CD4-positive, CD25-positive, alpha-beta regulatory T cell (primary cell): ENCODE results near the gene ODF2L. TPM values are rescaled to one million over a fixed set of nuclear protein-coding genes. Genes with fewer than 3 reads are reported as not detected.

ENCODE experiments used
- ATAC-seq, 2 donors: fragments of 150-1000 bp; cut with Tn5 transposase; one replicate each; pipeline ENCODE4 v1.10.0; 2021; ENCODE audit warnings: low read depth in 2 of 2, moderate number of reproducible peaks in 2 of 2, moderate library complexity in 1 of 2
- DNase-seq, 3 donors: peaks; one replicate each; pipeline versions ENCODE4 v3.0.0 to v3.0.0-alpha.2; 2012 to 2022; ENCODE audit warnings: mixed read lengths in 1 of 3
- H3K27ac ChIP-seq: one replicate; pipeline ENCODE4 v1.7.0; 2013; ENCODE audit warnings: mild to moderate bottlenecking, low read length; ENCODE audit not compliant: insufficient read depth, poor library complexity, severe bottlenecking
- H3K27me3 ChIP-seq: one replicate; pipeline ENCODE4 v1.7.0; 2013; ENCODE audit warnings: low read length; ENCODE audit not compliant: control insufficient read depth, insufficient read depth
- H3K36me3 ChIP-seq: one replicate; pipeline ENCODE4 v1.7.0; 2013; ENCODE audit warnings: mild to moderate bottlenecking, low read length, moderate library complexity; ENCODE audit not compliant: control insufficient read depth, insufficient read depth
- H3K4me1 ChIP-seq: 2 replicates; pipeline ENCODE4 v1.7.0; 2013; ENCODE audit warnings: mild to moderate bottlenecking, low read length; ENCODE audit not compliant: insufficient read depth, control insufficient read depth, poor library complexity, severe bottlenecking
- H3K4me3 ChIP-seq: one replicate; pipeline ENCODE4 v1.7.0; 2013; ENCODE audit warnings: low read depth, mild to moderate bottlenecking, low read length, moderate library complexity
- H3K9me3 ChIP-seq, 2 experiments: 1 replicate in 1 of 2; 2 replicates in 1 of 2; pipeline ENCODE4 v1.7.0; 2013; ENCODE audit warnings: low read length in 2 of 2, mild to moderate bottlenecking in 1 of 2, moderate library complexity in 1 of 2; ENCODE audit not compliant: control insufficient read depth in 2 of 2
- H3K27ac Mint-ChIP-seq, 3 donors: one replicate each; pipeline ENCODE4 v1.8.0; 2020 to 2022; ENCODE audit warnings: mild to moderate bottlenecking in 3 of 3, mixed read lengths in 3 of 3, moderate library complexity in 2 of 3
- H3K27me3 Mint-ChIP-seq: one replicate; pipeline ENCODE4 v1.8.0; 2022; ENCODE audit warnings: mild to moderate bottlenecking, mixed read lengths
- H3K36me3 Mint-ChIP-seq: one replicate; pipeline ENCODE4 v1.8.0; 2020; ENCODE audit warnings: mixed read lengths
- H3K4me1 Mint-ChIP-seq, 4 donors: one replicate each; pipeline ENCODE4 v1.8.0; 2020 to 2022; ENCODE audit warnings: mixed read lengths in 4 of 4, mild to moderate bottlenecking in 1 of 4
- H3K4me3 Mint-ChIP-seq, 4 donors: one replicate each; pipeline ENCODE4 v1.8.0; 2020 to 2022; ENCODE audit warnings: mild to moderate bottlenecking in 4 of 4, mixed read lengths in 4 of 4, moderate library complexity in 3 of 4
- H3K9me3 Mint-ChIP-seq, 7 donors: one replicate each; pipeline ENCODE4 v1.8.0; 2020 to 2022; ENCODE audit warnings: mixed read lengths in 7 of 7, mild to moderate bottlenecking in 3 of 7, moderate library complexity in 2 of 7
- polyA plus RNA-seq, 4 donors: library from polyadenylated mRNA; unstranded; fragments of 300-500 nt; fragmentation: Illumina TruSeq; gene quantifications; one replicate each; pipeline ENCODE4 v1.2.3, GENCODE V29; 2021
- total RNA-seq: library from RNA; stranded (reverse); gene quantifications from one replicate; pipeline ENCODE4 v1.2.3, GENCODE V29; 2022

ODF2L gene
- total and polyA plus RNA-seq, 5 donors from 2014 or later = 38.4 to 92.1 (median 47.6) TPM

GRCh38 chr1:86345042-86345441, 51.1 kb downstream of the ODF2L start:
- Histone ChIP-seq H3K9me3 (no peaks in the 10 kb centered on the region), H3K4me3 (no peak overlapping the region), H3K36me3 (no peaks in the 10 kb centered on the region), H3K27me3 (no peaks in the 10 kb centered on the region), H3K27ac (no peak overlapping the region), H3K4me1 (no peaks in the 10 kb centered on the region)
- H3K4me1 Mint-ChIP-seq = no peaks in the 10 kb centered on the region
- DNase-seq = no peak
- peaks cover 0 to 14% (median 4%) of the 10 kb centered on the region in 7 donors for H3K9me3 Mint-ChIP-seq
- H3K4me3 Mint-ChIP-seq = no peak overlapping the region
- no peaks in the 10 kb centered on the region for H3K27me3 Mint-ChIP-seq
- H3K36me3 Mint-ChIP-seq = peaks cover 8% of the 10 kb centered on the region
- H3K27ac Mint-ChIP-seq = no peak overlapping the region
- ATAC-seq = no peak

DNA sequence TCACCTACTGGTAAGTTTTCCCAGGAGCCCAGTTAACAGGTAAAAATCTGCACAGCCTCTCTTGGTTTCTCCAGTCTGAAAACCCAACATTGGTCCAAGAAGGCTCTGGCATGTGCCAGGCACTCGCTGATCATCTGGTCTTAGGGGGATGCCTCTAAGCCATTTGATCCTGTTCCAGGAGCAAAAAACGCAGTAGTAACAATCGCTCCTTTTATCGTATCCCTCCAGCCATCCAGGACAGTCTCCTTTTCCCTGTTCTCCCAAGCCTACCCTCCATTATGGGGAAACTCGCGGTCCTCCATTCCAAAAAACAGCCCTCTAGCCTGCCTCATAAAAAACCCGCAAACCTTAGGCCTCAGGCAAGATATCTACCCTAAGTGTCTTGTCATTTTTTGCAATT, 56.2 kb downstream of the ODF2L start:
- Histone ChIP-seq H3K36me3 (no peaks in the 10 kb centered on the region), H3K27ac (no peak overlapping the region), H3K27me3 (no peaks in the 10 kb centered on the region), H3K4me1 (no peaks in the 10 kb centered on the region), H3K9me3 (no peaks in the 10 kb centered on the region), H3K4me3 (no peak overlapping the region)
- H3K4me3 Mint-ChIP-seq = no peak overlapping the region
- no peak for ATAC-seq
- no peaks in the 10 kb centered on the region for H3K27me3 Mint-ChIP-seq
- DNase-seq = no peak
- peaks cover 0 to 10% (median under 1%) of the 10 kb centered on the region in 7 donors for H3K9me3 Mint-ChIP-seq
- no peaks in the 10 kb centered on the region for H3K4me1 Mint-ChIP-seq
- no peaks in the 10 kb centered on the region for H3K36me3 Mint-ChIP-seq
- no peak overlapping the region for H3K27ac Mint-ChIP-seq

DNA sequence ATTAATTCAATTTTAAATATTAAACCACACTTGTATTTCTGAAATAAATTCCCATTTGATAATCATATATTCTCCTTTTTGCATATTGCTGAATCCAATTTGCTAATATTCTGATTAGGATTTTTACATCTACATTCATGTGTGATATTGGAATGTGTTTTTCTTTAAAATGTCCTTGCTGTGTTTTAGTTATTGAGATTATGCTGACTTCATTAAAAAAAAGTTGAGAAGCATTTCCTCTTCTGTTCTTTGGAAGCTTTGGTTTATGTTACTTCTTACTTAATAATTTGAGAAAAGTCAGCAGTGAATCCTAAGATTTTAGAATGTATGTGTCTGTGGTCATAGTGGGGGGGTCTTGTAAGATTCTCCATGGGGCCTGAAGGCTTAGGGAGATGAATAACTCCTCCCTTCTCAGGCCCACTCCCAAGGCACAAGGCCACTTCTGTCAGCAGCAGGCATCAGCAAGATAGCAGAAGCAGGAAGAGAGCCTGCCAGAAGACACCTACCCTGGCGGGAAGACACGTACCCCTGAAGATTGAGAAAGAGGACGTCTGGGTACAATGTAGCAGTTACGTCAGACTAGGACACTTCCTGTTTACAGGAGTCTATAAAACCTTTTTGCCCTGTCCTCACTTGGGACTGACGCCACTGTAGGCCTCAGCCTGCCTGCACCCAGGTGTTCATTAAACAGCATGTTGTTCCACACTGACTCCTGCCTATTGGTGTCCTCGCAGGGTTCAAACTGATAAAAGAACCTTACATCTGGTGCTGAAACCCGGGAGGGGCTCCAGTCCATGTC, 56.9 kb downstream of the ODF2L start:
- ATAC-seq (no peak), DNase-seq (no peak)
- H3K36me3 Mint-ChIP-seq = no peaks in the 10 kb centered on the region
- no peaks in the 10 kb centered on the region for H3K27me3 Mint-ChIP-seq
- H3K4me3 Mint-ChIP-seq = no peak overlapping the region
- no peaks in the 10 kb centered on the region for H3K27me3 ChIP-seq
- no peaks in the 10 kb centered on the region for H3K9me3 ChIP-seq
- no peaks in the 10 kb centered on the region for H3K4me1 ChIP-seq
- peaks cover 0 to 8% (median 0%) of the 10 kb centered on the region in 7 donors for H3K9me3 Mint-ChIP-seq
- no peak overlapping the region for H3K27ac Mint-ChIP-seq
- H3K27ac ChIP-seq = no peak overlapping the region
- no peaks in the 10 kb centered on the region for H3K4me1 Mint-ChIP-seq
- no peak overlapping the region for H3K4me3 ChIP-seq
- H3K36me3 ChIP-seq = no peaks in the 10 kb centered on the region

- Mint-ChIP-seq H3K27me3 (no peaks in the 10 kb centered on the region), H3K9me3 (peaks cover 0 to 10% (median 0%) of the 10 kb centered on the region in 7 donors), H3K4me1 (no peaks in the 10 kb centered on the region), H3K4me3 (no peak overlapping the region), H3K27ac (no peak overlapping the region), H3K36me3 (no peaks in the 10 kb centered on the region)
- H3K27ac ChIP-seq = no peak overlapping the region
- H3K9me3 ChIP-seq = no peaks in the 10 kb centered on the region
- H3K4me1 ChIP-seq = no peaks in the 10 kb centered on the region
- no peaks in the 10 kb centered on the region for H3K36me3 ChIP-seq
- ATAC-seq = no peak
- H3K4me3 ChIP-seq = no peak overlapping the region
- no peak for DNase-seq
- H3K27me3 ChIP-seq = no peaks in the 10 kb centered on the region
These were observed 60.2 kb downstream of the ODF2L start for GRCh38 chr1:86335916-86336315.

DNA sequence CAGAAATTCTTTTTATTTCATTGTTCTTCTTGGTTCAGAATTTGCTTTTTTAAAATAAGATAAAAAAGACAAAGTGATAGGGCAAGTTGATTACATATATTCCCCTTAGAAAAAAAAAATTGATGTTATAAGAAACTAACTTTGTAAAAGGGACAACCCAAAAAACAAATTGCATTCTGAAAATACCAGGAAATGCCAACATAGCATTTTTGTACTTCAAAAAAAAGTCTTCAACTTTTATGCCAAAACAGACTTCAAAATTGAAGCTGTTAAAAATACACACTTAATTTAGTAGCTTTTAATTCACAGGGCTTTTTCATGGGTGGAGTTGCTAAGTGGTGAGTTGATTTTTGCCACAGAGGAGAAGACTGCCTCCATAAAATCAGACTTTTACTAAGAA, 70.9 kb downstream of the ODF2L start:
- H3K36me3 ChIP-seq = no peaks in the 10 kb centered on the region
- H3K27ac Mint-ChIP-seq = no peak overlapping the region
- no peaks in the 10 kb centered on the region for H3K9me3 ChIP-seq
- H3K27me3 Mint-ChIP-seq = peaks cover 4% of the 10 kb centered on the region
- H3K4me3 Mint-ChIP-seq = no peak overlapping the region
- H3K27me3 ChIP-seq = no peaks in the 10 kb centered on the region
- DNase-seq (no peak), ATAC-seq (no peak)
- no peaks in the 10 kb centered on the region for H3K4me1 ChIP-seq
- no peaks in the 10 kb centered on the region for H3K36me3 Mint-ChIP-seq
- no peaks in the 10 kb centered on the region for H3K4me1 Mint-ChIP-seq
- H3K27ac ChIP-seq = no peak overlapping the region
- peaks cover 0 to 3% (median 0%) of the 10 kb centered on the region in 7 donors for H3K9me3 Mint-ChIP-seq
- H3K4me3 ChIP-seq = no peak overlapping the region

DNA sequence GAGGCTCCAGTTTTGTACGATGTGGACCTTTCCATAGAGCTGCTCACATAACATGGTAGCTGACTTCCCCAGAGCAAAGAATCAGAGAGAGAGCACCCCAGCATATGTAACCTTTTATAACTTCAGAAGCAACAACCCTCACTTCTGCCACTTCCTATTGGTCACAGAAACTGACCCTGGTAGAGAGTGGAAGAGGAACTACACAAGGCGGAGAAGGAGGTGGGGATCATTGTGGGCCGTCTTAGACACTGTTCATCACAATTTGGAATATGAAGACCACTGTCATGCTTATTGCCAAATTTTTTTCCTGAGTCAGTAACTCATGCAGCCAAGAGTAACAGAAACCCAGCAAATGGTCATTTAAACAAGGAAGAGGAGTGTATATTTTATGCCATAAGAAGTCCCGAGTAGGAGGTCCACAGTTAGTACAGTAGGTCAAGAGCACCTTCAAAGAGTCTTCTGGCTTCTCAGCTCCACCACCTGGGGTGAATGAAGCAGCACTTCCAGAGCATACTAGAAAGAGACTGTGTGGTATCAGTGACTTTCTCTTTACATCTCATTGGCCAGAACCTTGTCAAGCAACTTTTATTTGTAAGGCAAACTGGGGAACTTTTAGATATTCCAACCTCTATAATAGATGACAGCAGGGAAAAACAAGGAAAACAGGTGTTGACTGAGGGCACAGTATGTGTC, 71.8 kb downstream of the ODF2L start:
- H3K4me3 ChIP-seq = no peak overlapping the region
- H3K27me3 ChIP-seq = no peaks in the 10 kb centered on the region
- ATAC-seq (no peak), DNase-seq (no peak)
- Mint-ChIP-seq H3K27ac (no peak overlapping the region), H3K4me3 (no peak overlapping the region), H3K4me1 (no peaks in the 10 kb centered on the region), H3K27me3 (peaks cover 9% of the 10 kb centered on the region), H3K36me3 (no peaks in the 10 kb centered on the region), H3K9me3 (peaks cover 0 to 3% (median 0%) of the 10 kb centered on the region in 7 donors)
- no peaks in the 10 kb centered on the region for H3K36me3 ChIP-seq
- H3K4me1 ChIP-seq = no peaks in the 10 kb centered on the region
- no peaks in the 10 kb centered on the region for H3K9me3 ChIP-seq
- H3K27ac ChIP-seq = no peak overlapping the region

- no peaks in the 10 kb centered on the region for H3K27me3 ChIP-seq
- ATAC-seq (no peak), DNase-seq (no peak)
- no peaks in the 10 kb centered on the region for H3K9me3 ChIP-seq
- no peak overlapping the region for H3K27ac ChIP-seq
- H3K4me1 ChIP-seq = no peaks in the 10 kb centered on the region
- H3K36me3 Mint-ChIP-seq = no peaks in the 10 kb centered on the region
- H3K27ac Mint-ChIP-seq = no peak overlapping the region
- no peak overlapping the region for H3K4me3 Mint-ChIP-seq
- H3K9me3 Mint-ChIP-seq = no peaks in the 10 kb centered on the region
- no peak overlapping the region for H3K4me3 ChIP-seq
- H3K27me3 Mint-ChIP-seq = peaks cover 7% of the 10 kb centered on the region
- H3K36me3 ChIP-seq = no peaks in the 10 kb centered on the region
- no peaks in the 10 kb centered on the region for H3K4me1 Mint-ChIP-seq
These were observed 73.9 kb downstream of the ODF2L start for GRCh38 chr1:86322241-86322640.

GRCh38 chr1:86318436-86318835, 77.7 kb downstream of the ODF2L start:
- no peak overlapping the region for H3K4me3 Mint-ChIP-seq
- H3K4me1 Mint-ChIP-seq = no peaks in the 10 kb centered on the region
- H3K9me3 ChIP-seq = no peaks in the 10 kb centered on the region
- no peaks in the 10 kb centered on the region for H3K27me3 ChIP-seq
- H3K36me3 ChIP-seq = no peaks in the 10 kb centered on the region
- H3K27ac Mint-ChIP-seq = no peak overlapping the region
- no peak for DNase-seq
- no peak for ATAC-seq
- no peak overlapping the region for H3K27ac ChIP-seq
- no peaks in the 10 kb centered on the region for H3K9me3 Mint-ChIP-seq
- H3K36me3 Mint-ChIP-seq = no peaks in the 10 kb centered on the region
- H3K4me1 ChIP-seq = no peaks in the 10 kb centered on the region
- H3K27me3 Mint-ChIP-seq = peaks cover 7% of the 10 kb centered on the region
- H3K4me3 ChIP-seq = no peak overlapping the region
